Measurements from ENCODE around the gene NPAS3.

NPAS3 gene

GRCh38 chr14:33390335-33390734 is 451.7 kb downstream of the NPAS3 start:
- Histone ChIP-seq H3K9ac (ENCODE audit: low read length in 5 of 5) (no peak overlapping the region), H3K27ac (ENCODE audit: low read depth, low read length) (no peak overlapping the region), H3K4me1 (ENCODE audit: control insufficient read depth in 5 of 5, insufficient read depth in 5 of 5, low read length in 5 of 5) (peaks cover 0 to 4% (median 0%) of the 10 kb centered on the region in 5 donors)

GRCh38 chr14:33393231-33393894 is 454.7 kb downstream of the NPAS3 start:
- Histone ChIP-seq H3K27ac (ENCODE audit: low read depth, low read length) (no peak overlapping the region), H3K9me3 (ENCODE audit: control insufficient read depth in 5 of 5, low read length in 5 of 5) (no peaks in the 10 kb centered on the region), H3K36me3 (ENCODE audit: control insufficient read depth in 5 of 5, insufficient read depth in 5 of 5, low read length in 5 of 5) (no peaks in the 10 kb centered on the region), H3K27me3 (ENCODE audit: control insufficient read depth in 5 of 5, insufficient read depth in 4 of 5, low read length in 5 of 5) (no peaks in the 10 kb centered on the region), H3K4me3 (ENCODE audit: low read depth in 1 of 5, low read length in 5 of 5) (no peak overlapping the region), H3K9ac (ENCODE audit: low read length in 5 of 5) (no peak overlapping the region), H3K4me1 (ENCODE audit: control insufficient read depth in 5 of 5, insufficient read depth in 5 of 5, low read length in 5 of 5) (peaks cover 0 to 4% (median 0%) of the 10 kb centered on the region in 5 donors)

More at GRCh38 chr14:33390335-33390734, 451.7 kb downstream of the NPAS3 start:
- Histone ChIP-seq H3K9me3 (ENCODE audit: control insufficient read depth in 5 of 5, low read length in 5 of 5) (no peaks in the 10 kb centered on the region), H3K36me3 (ENCODE audit: control insufficient read depth in 5 of 5, insufficient read depth in 5 of 5, low read length in 5 of 5) (no peaks in the 10 kb centered on the region), H3K27me3 (ENCODE audit: control insufficient read depth in 5 of 5, insufficient read depth in 4 of 5, low read length in 5 of 5) (no peaks in the 10 kb centered on the region), H3K4me3 (ENCODE audit: low read depth in 1 of 5, low read length in 5 of 5) (no peak overlapping the region)

- H3K9me3 ChIP-seq (ENCODE audit: control insufficient read depth in 5 of 5, low read length in 5 of 5) = no peaks in the 10 kb centered on the region
- H3K4me3 ChIP-seq (ENCODE audit: low read depth in 1 of 5, low read length in 5 of 5) = no peak overlapping the region
- H3K27ac ChIP-seq (ENCODE audit: low read depth, low read length) = no peak overlapping the region
- no peak overlapping the region for H3K9ac ChIP-seq (ENCODE audit: low read length in 5 of 5)
- no peaks in the 10 kb centered on the region for H3K36me3 ChIP-seq (ENCODE audit: control insufficient read depth in 5 of 5, insufficient read depth in 5 of 5, low read length in 5 of 5)
- no peaks in the 10 kb centered on the region for H3K27me3 ChIP-seq (ENCODE audit: control insufficient read depth in 5 of 5, insufficient read depth in 4 of 5, low read length in 5 of 5)
- peaks cover 0 to 4% (median 0%) of the 10 kb centered on the region in 5 donors for H3K4me1 ChIP-seq (ENCODE audit: control insufficient read depth in 5 of 5, insufficient read depth in 5 of 5, low read length in 5 of 5)
Measured at GRCh38 chr14:33393895-33394368, 455.3 kb downstream of the NPAS3 start.

- Histone ChIP-seq H3K9ac (ENCODE audit: low read length in 5 of 5) (no peak overlapping the region), H3K9me3 (ENCODE audit: control insufficient read depth in 5 of 5, low read length in 5 of 5) (peaks cover 0 to 9% (median 6%) of the 10 kb centered on the region in 5 donors), H3K4me3 (ENCODE audit: low read depth in 1 of 5, low read length in 5 of 5) (no peak overlapping the region), H3K36me3 (ENCODE audit: control insufficient read depth in 5 of 5, insufficient read depth in 5 of 5, low read length in 5 of 5) (no peaks in the 10 kb centered on the region), H3K27me3 (ENCODE audit: control insufficient read depth in 5 of 5, insufficient read depth in 4 of 5, low read length in 5 of 5) (no peaks in the 10 kb centered on the region), H3K4me1 (ENCODE audit: control insufficient read depth in 5 of 5, insufficient read depth in 5 of 5, low read length in 5 of 5) (no peaks in the 10 kb centered on the region), H3K27ac (ENCODE audit: low read depth, low read length) (no peak overlapping the region)
Measured at GRCh38 chr14:33401311-33401710, 462.6 kb downstream of the NPAS3 start.

GRCh38 chr14:33402604-33403003 is 463.9 kb downstream of the NPAS3 start:
- H3K27ac ChIP-seq (ENCODE audit: low read depth, low read length) = no peak overlapping the region
- no peak overlapping the region for H3K4me3 ChIP-seq (ENCODE audit: low read depth in 1 of 5, low read length in 5 of 5)
- peaks cover 0 to 9% (median 6%) of the 10 kb centered on the region in 5 donors for H3K9me3 ChIP-seq (ENCODE audit: control insufficient read depth in 5 of 5, low read length in 5 of 5)

GRCh38 chr14:33404054-33404453 is 465.4 kb downstream of the NPAS3 start:
- no peaks in the 10 kb centered on the region for H3K4me1 ChIP-seq (ENCODE audit: control insufficient read depth in 5 of 5, insufficient read depth in 5 of 5, low read length in 5 of 5)
- no peak overlapping the region for H3K9ac ChIP-seq (ENCODE audit: low read length in 5 of 5)
- no peaks in the 10 kb centered on the region for H3K36me3 ChIP-seq (ENCODE audit: control insufficient read depth in 5 of 5, insufficient read depth in 5 of 5, low read length in 5 of 5)
- no peaks in the 10 kb centered on the region for H3K27me3 ChIP-seq (ENCODE audit: control insufficient read depth in 5 of 5, insufficient read depth in 4 of 5, low read length in 5 of 5)
- no peak overlapping the region for H3K4me3 ChIP-seq (ENCODE audit: low read depth in 1 of 5, low read length in 5 of 5)
- H3K27ac ChIP-seq (ENCODE audit: low read depth, low read length) = no peak overlapping the region
- H3K9me3 ChIP-seq (ENCODE audit: control insufficient read depth in 5 of 5, low read length in 5 of 5) = peaks cover 0 to 9% (median 6%) of the 10 kb centered on the region in 5 donors

More at GRCh38 chr14:33402604-33403003, 463.9 kb downstream of the NPAS3 start:
- Histone ChIP-seq H3K36me3 (ENCODE audit: control insufficient read depth in 5 of 5, insufficient read depth in 5 of 5, low read length in 5 of 5) (no peaks in the 10 kb centered on the region), H3K9ac (ENCODE audit: low read length in 5 of 5) (no peak overlapping the region), H3K4me1 (ENCODE audit: control insufficient read depth in 5 of 5, insufficient read depth in 5 of 5, low read length in 5 of 5) (no peaks in the 10 kb centered on the region), H3K27me3 (ENCODE audit: control insufficient read depth in 5 of 5, insufficient read depth in 4 of 5, low read length in 5 of 5) (no peaks in the 10 kb centered on the region)

- peaks cover 0 to 9% (median 6%) of the 10 kb centered on the region in 5 donors for H3K9me3 ChIP-seq (ENCODE audit: control insufficient read depth in 5 of 5, low read length in 5 of 5)
- H3K4me1 ChIP-seq (ENCODE audit: control insufficient read depth in 5 of 5, insufficient read depth in 5 of 5, low read length in 5 of 5) = no peaks in the 10 kb centered on the region
- H3K27ac ChIP-seq (ENCODE audit: low read depth, low read length) = no peak overlapping the region
- no peaks in the 10 kb centered on the region for H3K36me3 ChIP-seq (ENCODE audit: control insufficient read depth in 5 of 5, insufficient read depth in 5 of 5, low read length in 5 of 5)
- H3K27me3 ChIP-seq (ENCODE audit: control insufficient read depth in 5 of 5, insufficient read depth in 4 of 5, low read length in 5 of 5) = no peaks in the 10 kb centered on the region
- H3K9ac ChIP-seq (ENCODE audit: low read length in 5 of 5) = no peak overlapping the region
- H3K4me3 ChIP-seq (ENCODE audit: low read depth in 1 of 5, low read length in 5 of 5) = no peak overlapping the region
Measured at GRCh38 chr14:33404964-33405574, 466.4 kb downstream of the NPAS3 start.

- H3K36me3 ChIP-seq (ENCODE audit: control insufficient read depth in 5 of 5, insufficient read depth in 5 of 5, low read length in 5 of 5) = no peaks in the 10 kb centered on the region
- no peak overlapping the region for H3K9ac ChIP-seq (ENCODE audit: low read length in 5 of 5)
- no peak overlapping the region for H3K4me3 ChIP-seq (ENCODE audit: low read depth in 1 of 5, low read length in 5 of 5)
- H3K9me3 ChIP-seq (ENCODE audit: control insufficient read depth in 5 of 5, low read length in 5 of 5) = peaks cover 0 to 9% (median 6%) of the 10 kb centered on the region in 5 donors
- H3K27ac ChIP-seq (ENCODE audit: low read depth, low read length) = no peak overlapping the region
- H3K27me3 ChIP-seq (ENCODE audit: control insufficient read depth in 5 of 5, insufficient read depth in 4 of 5, low read length in 5 of 5) = no peaks in the 10 kb centered on the region
- H3K4me1 ChIP-seq (ENCODE audit: control insufficient read depth in 5 of 5, insufficient read depth in 5 of 5, low read length in 5 of 5) = no peaks in the 10 kb centered on the region
Measured at GRCh38 chr14:33406766-33407165, 468.1 kb downstream of the NPAS3 start.

- peaks cover 0 to 9% (median 6%) of the 10 kb centered on the region in 5 donors for H3K9me3 ChIP-seq (ENCODE audit: control insufficient read depth in 5 of 5, low read length in 5 of 5)
- no peaks in the 10 kb centered on the region for H3K36me3 ChIP-seq (ENCODE audit: control insufficient read depth in 5 of 5, insufficient read depth in 5 of 5, low read length in 5 of 5)
- H3K4me3 ChIP-seq (ENCODE audit: low read depth in 1 of 5, low read length in 5 of 5) = no peak overlapping the region
- peaks cover 0 to 2% (median 0%) of the 10 kb centered on the region in 5 donors for H3K4me1 ChIP-seq (ENCODE audit: control insufficient read depth in 5 of 5, insufficient read depth in 5 of 5, low read length in 5 of 5)
- no peak overlapping the region for H3K9ac ChIP-seq (ENCODE audit: low read length in 5 of 5)
- no peak overlapping the region for H3K27ac ChIP-seq (ENCODE audit: low read depth, low read length)
- H3K27me3 ChIP-seq (ENCODE audit: control insufficient read depth in 5 of 5, insufficient read depth in 4 of 5, low read length in 5 of 5) = no peaks in the 10 kb centered on the region
Measured at GRCh38 chr14:33408291-33408690, 469.6 kb downstream of the NPAS3 start.

GRCh38 chr14:33412450-33412849 is 473.8 kb downstream of the NPAS3 start:
- Histone ChIP-seq H3K9me3 (ENCODE audit: control insufficient read depth in 5 of 5, low read length in 5 of 5) (no peaks in the 10 kb centered on the region), H3K27me3 (ENCODE audit: control insufficient read depth in 5 of 5, insufficient read depth in 4 of 5, low read length in 5 of 5) (no peaks in the 10 kb centered on the region), H3K9ac (ENCODE audit: low read length in 5 of 5) (no peak overlapping the region), H3K27ac (ENCODE audit: low read depth, low read length) (no peak overlapping the region), H3K4me1 (ENCODE audit: control insufficient read depth in 5 of 5, insufficient read depth in 5 of 5, low read length in 5 of 5) (peaks cover 0 to 3% (median 0%) of the 10 kb centered on the region in 5 donors), H3K36me3 (ENCODE audit: control insufficient read depth in 5 of 5, insufficient read depth in 5 of 5, low read length in 5 of 5) (no peaks in the 10 kb centered on the region), H3K4me3 (ENCODE audit: low read depth in 1 of 5, low read length in 5 of 5) (no peak overlapping the region)
